ENCODE measurements around the gene NR3C1.
"Not testable (repeated sequence)": the region's sequence is repeated elsewhere in the genome, so short reads cannot be mapped to it uniquely, and the experiment has no call there.

NR3C1 gene

GRCh38 chr5:143334380-143334779 is 69.1 kb downstream of the NR3C1 start:
- not testable (repeated sequence) for DNase-seq

DNA sequence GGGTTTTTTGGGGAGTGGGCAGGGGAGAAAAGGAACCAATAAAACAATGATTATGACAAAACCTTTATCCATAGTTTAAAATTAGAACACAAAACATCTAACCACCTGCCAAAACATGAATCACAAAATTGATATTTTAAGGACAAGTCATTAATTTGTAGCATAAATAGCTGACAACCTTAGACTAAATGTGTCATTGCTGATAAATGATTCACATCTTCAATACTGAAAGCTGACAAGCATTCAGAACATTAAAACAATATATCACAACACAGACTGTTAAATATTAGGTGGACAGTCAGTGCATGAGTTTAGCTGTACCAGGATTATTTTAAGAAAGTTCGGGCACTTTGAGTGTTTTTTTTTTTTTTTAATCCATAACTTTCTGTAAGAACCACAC is 71.5 kb downstream of the NR3C1 start:
- no peak for DNase-seq

- no peak for DNase-seq
Measured at GRCh38 chr5:143329843-143330242, 73.6 kb downstream of the NR3C1 start.

GRCh38 chr5:143328589-143329220 is 74.8 kb downstream of the NR3C1 start:
- no peak for DNase-seq

- not testable (repeated sequence) for DNase-seq
Measured at GRCh38 chr5:143325086-143325485, 78.4 kb downstream of the NR3C1 start.

DNA sequence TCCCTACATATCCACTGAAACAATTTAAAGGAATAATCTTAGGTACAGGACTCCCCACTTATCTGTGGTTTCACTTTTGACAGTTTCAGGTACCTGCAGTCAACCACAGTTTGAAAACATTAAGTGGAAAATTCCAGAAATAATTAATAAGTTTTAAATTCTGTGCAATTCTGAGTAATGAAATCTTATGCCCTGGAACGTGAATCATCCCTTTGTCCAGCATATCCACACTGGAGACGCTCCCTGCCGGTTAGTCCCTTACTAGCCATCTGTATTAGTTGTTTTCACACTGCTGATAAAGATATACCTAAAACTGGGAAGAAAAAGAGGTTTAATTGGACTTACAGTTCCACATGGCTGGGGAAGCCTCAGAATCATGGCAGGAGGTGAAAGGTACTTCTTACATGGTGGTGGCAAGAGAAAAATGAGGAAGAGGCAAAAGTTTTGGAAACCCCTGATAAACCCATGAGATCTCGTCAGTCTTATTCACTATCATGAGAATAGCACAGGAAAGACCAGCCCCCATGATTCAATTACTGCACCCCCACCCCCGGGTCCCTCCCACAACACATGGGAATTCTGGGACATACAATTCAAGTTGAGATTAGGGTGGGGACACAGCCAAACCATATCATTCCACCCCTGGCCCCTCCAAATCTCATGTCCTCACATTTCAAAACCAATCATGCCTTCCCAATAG is 80.4 kb downstream of the NR3C1 start:
- DNase-seq, result not testable (repeated sequence)

DNA sequence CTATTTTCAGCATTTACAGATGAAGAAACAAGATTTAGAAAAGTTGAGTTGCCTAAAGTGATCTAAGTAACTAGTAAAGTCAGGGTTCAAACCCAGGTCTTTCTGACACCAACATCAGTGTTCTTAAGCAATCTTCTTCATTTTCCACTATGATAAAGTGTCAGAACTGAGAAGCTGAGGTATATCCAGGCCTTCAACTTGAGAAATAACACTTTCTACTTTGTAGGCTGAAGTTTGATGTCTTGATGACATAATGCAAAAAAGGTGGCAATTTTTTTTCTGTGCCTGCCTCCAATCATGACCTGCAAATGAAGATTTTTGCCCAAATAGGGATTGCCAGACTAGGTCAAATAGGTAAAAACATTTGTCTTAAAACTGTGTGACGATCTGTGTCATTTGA is 81.3 kb downstream of the NR3C1 start:
- DNase-seq, result no peak

GRCh38 chr5:143319437-143320227 is 83.9 kb downstream of the NR3C1 start:
- no peak for DNase-seq

DNA sequence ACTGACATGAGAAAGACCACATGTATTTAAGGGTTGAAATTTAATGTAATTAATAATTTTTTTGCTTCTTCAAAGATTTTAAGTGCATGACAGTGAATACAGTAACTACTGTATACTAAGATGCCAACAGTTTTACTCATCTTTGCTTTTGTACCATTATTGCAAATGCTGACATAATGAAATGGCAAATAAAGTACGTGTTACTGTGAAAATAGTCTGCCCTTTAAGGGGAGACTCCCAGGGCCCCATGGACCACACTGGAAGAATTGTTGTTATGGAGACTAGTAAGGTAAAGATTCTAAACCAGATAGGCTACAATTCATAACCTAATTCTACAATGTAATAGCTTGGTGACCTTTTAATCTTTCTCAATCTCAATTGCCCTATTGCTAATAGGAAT is 84.7 kb downstream of the NR3C1 start:
- no peak for DNase-seq

DNA sequence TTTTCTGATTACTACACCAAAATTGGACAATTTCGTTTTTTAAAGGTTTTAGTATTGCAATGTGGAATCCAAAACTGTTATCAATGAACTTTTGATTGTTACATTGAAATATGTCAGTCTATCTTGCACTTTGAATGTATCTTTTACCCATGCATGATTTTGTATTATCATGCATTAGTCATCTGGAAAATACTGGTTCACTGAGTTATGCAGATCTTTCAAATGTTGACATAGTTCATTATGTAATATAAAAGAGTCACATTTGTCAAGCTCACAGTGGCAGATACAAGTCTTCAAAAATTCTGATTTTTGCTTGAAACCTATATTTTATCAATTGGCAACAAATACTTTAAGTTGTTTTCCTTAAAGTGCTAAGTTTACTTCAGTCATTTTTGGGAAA is 85.2 kb downstream of the NR3C1 start:
- DNase-seq, result no peak

GRCh38 chr5:143316844-143317631 is 86.4 kb downstream of the NR3C1 start:
- DNase-seq, result no peak

- DNase-seq, result no peak
Measured at GRCh38 chr5:143316337-143316736, 87.1 kb downstream of the NR3C1 start.

- no peak for DNase-seq
Measured at GRCh38 chr5:143315929-143316328, 87.6 kb downstream of the NR3C1 start.

DNA sequence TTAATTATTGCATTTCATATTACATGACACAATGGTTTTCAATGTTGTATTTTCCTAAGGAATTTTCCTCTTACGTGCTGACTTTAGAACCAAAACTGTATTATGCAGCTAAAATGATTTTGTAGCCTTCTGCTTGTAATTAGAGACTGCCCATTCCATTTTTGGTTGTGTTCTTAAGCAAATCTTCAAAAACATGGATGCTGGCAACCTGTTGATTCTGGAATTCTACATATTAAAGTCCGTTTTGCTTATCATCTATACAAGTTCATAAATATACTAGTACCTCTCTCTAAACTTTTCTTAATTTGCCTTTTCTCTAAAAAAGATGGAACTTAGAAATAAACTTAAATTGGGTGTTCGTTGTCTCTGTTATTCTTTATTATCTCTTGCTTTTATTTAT is 88.3 kb downstream of the NR3C1 start:
- DNase-seq, result no peak

GRCh38 chr5:143314659-143315058 is 88.8 kb downstream of the NR3C1 start:
- DNase-seq, result peak; percentile 84

DNA sequence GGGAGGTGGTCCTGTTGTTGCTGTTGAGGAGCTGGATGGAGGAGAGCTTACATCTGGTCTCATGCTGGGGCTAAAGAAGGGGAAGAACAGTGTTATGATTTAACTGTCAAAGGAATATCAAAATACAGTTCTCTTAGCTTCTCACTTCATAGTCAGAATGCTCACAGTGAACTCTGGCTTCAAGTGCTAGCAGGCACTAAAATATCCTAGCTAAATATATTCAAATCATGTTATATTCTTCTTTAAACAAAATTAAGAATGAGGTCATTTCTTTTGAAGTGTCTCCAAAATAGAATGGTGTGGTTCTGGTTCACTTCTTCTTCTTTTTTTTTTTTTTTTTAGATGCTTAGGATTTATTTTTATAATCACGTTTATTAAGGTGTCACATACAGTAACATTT is 89.4 kb downstream of the NR3C1 start:
- no peak for DNase-seq

DNA sequence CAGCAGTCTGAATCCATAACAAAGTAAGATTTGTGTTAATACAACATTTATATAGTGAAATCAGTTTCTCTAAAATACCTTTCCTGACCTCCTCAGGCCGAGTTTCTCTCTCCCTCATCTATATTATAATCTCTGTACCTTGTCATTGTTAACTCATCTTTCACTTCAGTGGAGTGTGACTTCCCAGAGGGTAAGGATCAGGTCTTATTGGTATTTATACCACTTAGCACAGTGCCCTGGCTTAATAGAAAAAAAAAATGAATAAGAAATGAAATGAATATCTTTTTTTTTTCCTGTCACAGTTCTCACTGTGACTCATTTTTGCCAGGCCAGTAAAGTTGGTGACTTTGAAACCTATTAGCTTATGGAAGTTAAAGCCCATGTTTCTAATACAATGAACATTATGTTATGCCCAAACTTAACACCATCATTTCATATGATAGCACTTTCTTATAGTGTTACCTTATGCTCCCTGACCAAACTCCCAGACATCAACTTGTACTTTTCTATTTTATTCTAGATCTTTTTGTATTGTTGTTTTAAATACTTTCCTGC is 90.1 kb downstream of the NR3C1 start:
- no peak for DNase-seq

- no peak for DNase-seq
Measured at GRCh38 chr5:143312822-143313221, 90.7 kb downstream of the NR3C1 start.

GRCh38 chr5:143311955-143312354 is 91.5 kb downstream of the NR3C1 start:
- peak; percentile 21 for DNase-seq

GRCh38 chr5:143311428-143311827 is 92.1 kb downstream of the NR3C1 start:
- peak; percentile 71 for DNase-seq

DNA sequence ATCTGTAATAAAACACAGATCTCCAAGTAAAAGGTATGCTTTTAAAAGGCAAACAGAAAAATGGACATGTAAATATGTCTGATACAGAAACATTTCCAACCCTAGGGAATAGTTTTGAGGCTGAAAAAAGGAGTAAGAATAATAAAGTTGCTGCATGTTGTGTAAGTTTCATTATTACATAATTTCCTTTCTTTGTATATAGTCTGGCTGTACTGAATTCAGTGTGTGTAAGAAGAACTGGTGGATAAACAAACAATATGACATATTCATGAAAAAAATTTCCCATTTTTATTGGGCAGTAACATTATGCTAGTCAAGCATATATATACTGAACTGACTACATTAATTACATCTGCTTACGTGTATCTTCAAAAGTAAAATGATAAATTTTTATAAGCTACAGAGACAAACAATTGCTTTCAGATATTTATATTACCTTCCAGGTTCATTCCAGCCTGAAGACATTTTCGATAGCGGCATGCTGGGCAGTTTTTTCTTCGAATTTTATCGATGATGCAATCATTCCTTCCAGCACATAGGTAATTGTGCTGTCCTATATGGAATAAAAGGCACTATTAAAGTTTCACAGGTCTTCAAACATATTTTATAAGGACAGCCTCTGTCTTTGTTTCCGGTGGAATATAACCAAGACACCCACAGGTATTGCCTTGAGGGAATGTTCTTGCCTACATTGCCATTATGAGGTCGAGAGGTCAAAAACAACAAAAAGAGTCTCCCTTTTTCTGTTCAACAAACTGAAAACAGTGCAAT is 93.6 kb downstream of the NR3C1 start:
- no peak for DNase-seq

GRCh38 chr5:143308731-143309130 is 94.8 kb downstream of the NR3C1 start:
- DNase-seq, result peak; percentile 67
